Spleen (tissue), 7 donors: Measurements from ENCODE around the gene TCF20.

Experiments used
- CTCF ChIP-seq, 11 experiments: fragments of 200-600 bp in 7 of 11; fragments of 450-650 bp in 4 of 11; sonication (generic) in 4 of 11; IDR thresholded peaks in 8 of 11; conservative IDR thresholded peaks in 3 of 11; 1 replicate in 7 of 11; 2 replicates in 4 of 11; pipeline versions ENCODE4 v1.4.0 to v1.8.0; 2016 to 2021; ENCODE audit warnings: antibody characterized with exemption in 11 of 11, inconsistent platforms in 4 of 11, mild to moderate bottlenecking in 1 of 11
- POLR2A ChIP-seq, 3 donors: fragments of 450-650 bp; IDR thresholded peaks; one replicate each; pipeline ENCODE4 v1.5.1; 2017; ENCODE audit warnings: antibody characterized with exemption in 3 of 3, mild to moderate bottlenecking in 1 of 3
- donor health status: DM: no; HTN: no; CAD: no; lungs with moderate emphysema.
- donor health status: DM: no; HTN: no; CAD: no.
- donor health status: DM: no; HTN: no; CAD: no.

- TF ChIP-seq CTCF (IDR thresholded peaks at IDR 0.05 in 8 of 11, conservative IDR thresholded peaks at IDR 0.05 in 3 of 11), result no peak
- no peak for TF ChIP-seq POLR2A (IDR thresholded peaks at IDR 0.05)
These were observed 6.8 kb upstream of the TCF20 start for GRCh38 chr22:42277232-42277753.
